Caco-2 (cell line): ENCODE data around the gene BANP. TPM values are rescaled to one million over a fixed set of nuclear protein-coding genes. Genes with fewer than 3 reads are reported as not detected.

Experiments
- BruUV-seq: library from RNA; stranded (reverse); fragments of 400-500 nt; replicated peaks from 2 replicates; lab custom pipeline; 2021; lab: Mats Ljungman, UMichigan
- CTCF ChIA-PET: fragments of 300-600 bp; sonication (Branson Sonifier 250); formaldehyde crosslinking; loops from one replicate; lab custom pipeline; 2022; ENCODE audit warnings: antibody characterized with exemption; lab: Charles Lee
- POLR2A ChIA-PET: fragments of 300-600 bp; sonication (Branson Sonifier 250); formaldehyde crosslinking; loops from one replicate; lab custom pipeline; 2022; ENCODE audit warnings: antibody characterized with exemption; lab: Charles Lee
- DNase-seq, 2 experiments: peaks; one replicate each; pipeline versions ENCODE4 v3.0.0 to v3.0.0-alpha.2; 2020 to 2022
- H3K27me3 ChIP-seq: replicated peaks from 2 replicates; pipeline ENCODE4 v1.6.0; 2011; ENCODE audit warnings: low read length; ENCODE audit not compliant: control insufficient read depth, insufficient read depth
- H3K36me3 ChIP-seq: 2 replicates; pipeline ENCODE4 v1.5.1; 2011; ENCODE audit warnings: low read length; ENCODE audit not compliant: control insufficient read depth, insufficient read depth
- H3K4me1 ChIP-seq: fragments of 250-450 bp; sonication (Bioruptor Pico); 2 replicates; pipeline ENCODE4 v1.5.1; 2020; ENCODE audit warnings: mild to moderate bottlenecking
- H3K4me3 ChIP-seq: 2 replicates; pipeline ENCODE4 v1.5.1; 2011; ENCODE audit warnings: low read depth, mild to moderate bottlenecking, control low read depth, low read length
- H3K9me3 ChIP-seq: fragments of 250-450 bp; sonication (Bioruptor Pico); 2 replicates; pipeline ENCODE4 v1.5.1; 2020; ENCODE audit warnings: mild to moderate bottlenecking, moderate library complexity
- H3K27ac Mint-ChIP-seq: one replicate; pipeline ENCODE4 v1.8.0; 2022; ENCODE audit warnings: mixed read lengths; ENCODE audit not compliant: unreplicated experiment
- H3K27me3 Mint-ChIP-seq: one replicate; pipeline ENCODE4 v1.8.0; 2022; ENCODE audit warnings: mixed read lengths; ENCODE audit not compliant: insufficient read depth, unreplicated experiment
- H3K36me3 Mint-ChIP-seq: one replicate; pipeline ENCODE4 v1.8.0; 2022; ENCODE audit warnings: mild to moderate bottlenecking, mixed read lengths; ENCODE audit not compliant: insufficient read depth, unreplicated experiment
- H3K4me1 Mint-ChIP-seq: one replicate; pipeline ENCODE4 v1.8.0; 2022; ENCODE audit warnings: low read depth, mixed read lengths; ENCODE audit not compliant: unreplicated experiment
- H3K4me3 Mint-ChIP-seq: one replicate; pipeline ENCODE4 v1.8.0; 2022; ENCODE audit warnings: mild to moderate bottlenecking, moderate library complexity, mixed read lengths; ENCODE audit not compliant: unreplicated experiment
- H3K9me3 Mint-ChIP-seq: one replicate; pipeline ENCODE4 v1.8.0; 2022; ENCODE audit warnings: mixed read lengths; ENCODE audit not compliant: unreplicated experiment
- intact Hi-C: fragments of 100-400 bp; cut with micrococcal nuclease; formaldehyde crosslinking; loops from one replicate; pipeline ENCODE4 v1.10.0; 2022; ENCODE audit not compliant: unreplicated experiment
- total RNA-seq: library from RNA; stranded (reverse); gene quantifications from 2 replicates; pipeline ENCODE4 v1.2.3, GENCODE V29; 2022
- TF ChIP-seq, protein P1 (sequence below), 2 experiments: fragments of 200-600 bp in 1 of 2; IDR thresholded peaks; 1 replicate in 1 of 2; 2 replicates in 1 of 2; pipeline versions ENCODE4 v1.5.1 to v1.8.0; 2011 to 2022; ENCODE audit warnings: antibody characterized with exemption in 1 of 2, control low read depth in 1 of 2, inconsistent platforms in 1 of 2, low read depth in 1 of 2, low read length in 1 of 2, mild to moderate bottlenecking in 1 of 2, moderate library complexity in 1 of 2; ENCODE audit not compliant: insufficient read depth in 1 of 2, severe bottlenecking in 1 of 2, unreplicated experiment in 1 of 2

BANP gene
- total RNA-seq, 1 experiment from 2014 or later: 44.4 TPM

DNA sequence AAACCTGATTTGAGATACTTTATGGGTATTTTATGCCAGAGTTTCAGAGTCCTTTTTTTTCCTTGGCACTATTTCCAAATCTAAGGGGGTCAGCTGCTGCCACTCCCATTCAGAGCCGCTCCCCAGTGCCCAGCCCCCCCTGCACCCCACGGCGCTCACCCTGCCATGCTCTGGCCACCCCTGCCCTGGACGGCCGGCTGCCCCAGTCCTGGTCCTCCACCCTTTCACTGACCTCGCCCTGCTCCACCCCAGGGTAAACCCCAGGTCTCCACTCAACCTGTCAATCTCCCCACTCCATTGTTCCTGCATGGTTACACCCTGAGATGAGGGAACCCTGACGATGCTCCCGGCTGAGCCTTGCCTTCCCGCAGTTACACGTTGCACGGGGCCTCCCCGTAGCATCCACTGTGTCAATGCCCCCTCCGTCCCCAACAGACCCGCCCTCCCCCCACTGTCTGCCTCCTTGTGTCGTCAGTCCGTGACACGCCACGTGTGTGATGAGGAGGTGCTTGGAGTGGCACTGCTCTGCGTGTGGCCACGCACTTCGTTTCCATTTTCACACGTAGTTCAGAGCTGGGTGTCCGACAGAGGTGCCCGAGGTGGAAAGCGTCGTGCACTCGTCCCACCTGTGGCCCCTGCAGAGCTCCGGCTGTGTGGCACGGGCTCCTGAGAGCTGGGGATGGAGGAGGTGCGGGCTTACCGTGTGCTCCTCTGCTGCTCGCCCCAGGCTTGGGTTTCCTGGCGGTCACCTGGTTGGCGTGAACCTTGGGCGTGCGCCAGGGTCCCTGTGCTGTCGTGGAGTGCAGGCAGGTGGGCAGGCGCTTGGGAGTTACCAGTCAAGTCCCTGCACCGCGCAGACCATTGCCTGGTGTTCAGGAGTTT, 116.5 kb downstream of the BANP start:
- intact Hi-C loops: no loop called here
- no peaks in the 10 kb centered on the region for H3K9me3 Mint-ChIP-seq

DNA sequence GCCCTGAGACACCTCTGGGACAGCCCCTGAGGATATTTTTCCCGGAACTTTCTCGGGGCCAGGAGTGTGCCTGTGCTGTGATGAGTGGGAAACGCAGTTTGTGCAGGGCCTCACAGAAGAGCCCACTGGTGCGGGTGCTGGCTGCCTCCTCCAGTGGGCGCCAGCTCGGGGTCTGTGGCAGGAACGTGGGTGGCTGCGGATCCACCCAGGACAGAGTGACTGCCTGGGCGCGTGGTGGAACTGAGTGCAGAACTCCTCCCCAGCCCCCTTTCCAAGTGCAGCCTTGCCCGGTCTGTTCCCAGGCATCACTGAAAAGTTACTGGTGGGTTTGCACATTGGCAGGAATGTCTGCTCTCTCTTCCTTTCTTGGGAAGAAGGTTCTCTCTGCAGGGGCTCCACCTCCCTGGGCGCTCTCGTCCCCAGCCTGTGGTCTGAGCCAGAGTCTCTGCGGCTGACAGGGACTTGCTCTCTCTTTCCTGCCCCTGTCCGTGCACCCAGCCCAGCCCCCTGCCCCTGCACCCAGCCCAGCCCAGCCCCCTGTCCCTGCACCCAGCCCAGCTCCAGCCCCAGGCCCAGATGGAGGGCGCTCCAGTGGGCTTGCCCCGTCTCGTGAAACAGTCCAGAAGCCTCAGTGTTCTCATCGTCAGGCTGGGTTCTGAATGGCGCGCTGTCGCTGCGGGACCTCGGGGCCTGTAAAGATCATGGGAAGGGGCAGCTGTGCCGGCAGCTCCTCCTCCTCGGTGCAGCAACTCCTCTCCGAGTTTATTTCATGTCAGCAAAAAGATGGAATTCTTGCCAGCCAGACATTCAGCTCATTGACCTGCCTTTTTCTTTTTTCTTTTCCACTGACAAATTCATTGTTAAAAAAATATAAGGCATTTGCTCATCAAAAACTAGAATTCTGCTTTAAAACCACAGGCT, 117.5 kb downstream of the BANP start:
- intact Hi-C loops: no loop called here
- Mint-ChIP-seq H3K4me1 (no peaks in the 10 kb centered on the region), H3K27ac (peak overlapping the region; percentile 5), H3K9me3 (no peaks in the 10 kb centered on the region), H3K27me3 (no peaks in the 10 kb centered on the region), H3K36me3 (peaks cover 9% of the 10 kb centered on the region), H3K4me3 (no peak overlapping the region)
- ChIA-PET POLR2A (interaction anchor here (0.6 kb wide), 1 partner anchor 1988 kb away, joined by 3 read pairs; no protein-coding TSS in a partner anchor), CTCF (no interaction called here)
- BruUV-seq: no TSS peak
- Histone ChIP-seq H3K9me3 (no peaks in the 10 kb centered on the region), H3K36me3 (no peaks in the 10 kb centered on the region; the same call in 1 of the 2 replicates), H3K27me3 (no peaks in the 10 kb centered on the region), H3K4me3 (no peak overlapping the region), H3K4me1 (no peaks in the 10 kb centered on the region)
- TF ChIP-seq, protein P1, sequence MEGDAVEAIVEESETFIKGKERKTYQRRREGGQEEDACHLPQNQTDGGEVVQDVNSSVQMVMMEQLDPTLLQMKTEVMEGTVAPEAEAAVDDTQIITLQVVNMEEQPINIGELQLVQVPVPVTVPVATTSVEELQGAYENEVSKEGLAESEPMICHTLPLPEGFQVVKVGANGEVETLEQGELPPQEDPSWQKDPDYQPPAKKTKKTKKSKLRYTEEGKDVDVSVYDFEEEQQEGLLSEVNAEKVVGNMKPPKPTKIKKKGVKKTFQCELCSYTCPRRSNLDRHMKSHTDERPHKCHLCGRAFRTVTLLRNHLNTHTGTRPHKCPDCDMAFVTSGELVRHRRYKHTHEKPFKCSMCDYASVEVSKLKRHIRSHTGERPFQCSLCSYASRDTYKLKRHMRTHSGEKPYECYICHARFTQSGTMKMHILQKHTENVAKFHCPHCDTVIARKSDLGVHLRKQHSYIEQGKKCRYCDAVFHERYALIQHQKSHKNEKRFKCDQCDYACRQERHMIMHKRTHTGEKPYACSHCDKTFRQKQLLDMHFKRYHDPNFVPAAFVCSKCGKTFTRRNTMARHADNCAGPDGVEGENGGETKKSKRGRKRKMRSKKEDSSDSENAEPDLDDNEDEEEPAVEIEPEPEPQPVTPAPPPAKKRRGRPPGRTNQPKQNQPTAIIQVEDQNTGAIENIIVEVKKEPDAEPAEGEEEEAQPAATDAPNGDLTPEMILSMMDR (IDR thresholded peaks at IDR 0.05; ENCODE audit: insufficient read depth in 1 of 2, low read depth in 1 of 2, low read length in 1 of 2, severe bottlenecking in 1 of 2, unreplicated experiment in 1 of 2): peak in 1 of 2 experiments; percentile 3
- DNase-seq: no peak

More for the DNA sequence above, 116.5 kb downstream of the BANP start:
- no peaks in the 10 kb centered on the region for H3K27me3 ChIP-seq
- ChIA-PET CTCF (no interaction called here), POLR2A (interaction anchor here (0.6 kb wide), 1 partner anchor 1989 kb away, joined by 3 read pairs; no protein-coding TSS in a partner anchor)
- no peak overlapping the region for H3K4me3 ChIP-seq
- H3K9me3 ChIP-seq: no peaks in the 10 kb centered on the region
- no peaks in the 10 kb centered on the region; the same call in 1 of the 2 replicates for H3K36me3 ChIP-seq
- no peak for DNase-seq
- no peaks in the 10 kb centered on the region for H3K4me1 Mint-ChIP-seq
- H3K27ac Mint-ChIP-seq: no peak overlapping the region
- TF ChIP-seq, protein P1 (IDR thresholded peaks at IDR 0.05; ENCODE audit: insufficient read depth in 1 of 2, low read depth in 1 of 2, low read length in 1 of 2, severe bottlenecking in 1 of 2, unreplicated experiment in 1 of 2): no peak
- no peaks in the 10 kb centered on the region for H3K27me3 Mint-ChIP-seq
- H3K4me1 ChIP-seq: no peaks in the 10 kb centered on the region
- no TSS peak for BruUV-seq
- peaks cover 9% of the 10 kb centered on the region for H3K36me3 Mint-ChIP-seq
- H3K4me3 Mint-ChIP-seq: no peak overlapping the region
